Ishikawa (cell line): ENCODE data around the gene PYGO2.

ENCODE experiments used
- CEBPB ChIP-seq: IDR thresholded peaks from 2 replicates; pipeline ENCODE4 v1.6.1; 2012
- CREB1 ChIP-seq: IDR thresholded peaks from 2 replicates; pipeline ENCODE4 v1.6.1; 2012; ENCODE audit warnings: low read depth
- EGR1 ChIP-seq: IDR thresholded peaks from 2 replicates; pipeline ENCODE4 v1.6.1; 2012
- EP300 ChIP-seq: IDR thresholded peaks from 2 replicates; pipeline ENCODE4 v1.6.1; 2012; ENCODE audit warnings: borderline replicate concordance
- FOXM1 ChIP-seq: IDR thresholded peaks from 2 replicates; pipeline ENCODE4 v1.6.1; 2012; ENCODE audit warnings: low read depth, borderline replicate concordance
- NFIC ChIP-seq: IDR thresholded peaks from 2 replicates; pipeline ENCODE4 v1.6.1; 2012
- RAD21 ChIP-seq: IDR thresholded peaks from 2 replicates; pipeline ENCODE4 v1.6.1; 2012; ENCODE audit warnings: low read depth
- REST ChIP-seq: IDR thresholded peaks from 2 replicates; pipeline ENCODE4 v1.6.1; 2012; ENCODE audit warnings: low read depth, mild to moderate bottlenecking
- TAF1 ChIP-seq: IDR thresholded peaks from 2 replicates; pipeline ENCODE4 v1.6.1; 2012; ENCODE audit warnings: low read depth, mild to moderate bottlenecking
- TCF12 ChIP-seq: IDR thresholded peaks from 2 replicates; pipeline ENCODE4 v1.6.1; 2012; ENCODE audit warnings: low read depth
- TEAD4 ChIP-seq: IDR thresholded peaks from 2 replicates; pipeline ENCODE4 v1.6.1; 2012
- YY1 ChIP-seq: IDR thresholded peaks from 2 replicates; pipeline ENCODE4 v1.6.1; 2012; ENCODE audit warnings: low read depth
- ZBTB7A ChIP-seq: IDR thresholded peaks from 2 replicates; pipeline ENCODE4 v1.6.1; 2012; ENCODE audit warnings: low read depth
- TF ChIP-seq, protein P1 (sequence below): IDR thresholded peaks from 2 replicates; pipeline ENCODE4 v1.6.1; 2012
- TF ChIP-seq, protein P2 (sequence below): IDR thresholded peaks from 2 replicates; pipeline ENCODE4 v1.6.1; 2012

PYGO2 gene

GRCh38 chr1:154962156-154962749 lies 671 bp upstream of the PYGO2 start:
- TF ChIP-seq RAD21 (no peak), TCF12 (no peak), TEAD4 (no peak)
- TF ChIP-seq, protein P1, sequence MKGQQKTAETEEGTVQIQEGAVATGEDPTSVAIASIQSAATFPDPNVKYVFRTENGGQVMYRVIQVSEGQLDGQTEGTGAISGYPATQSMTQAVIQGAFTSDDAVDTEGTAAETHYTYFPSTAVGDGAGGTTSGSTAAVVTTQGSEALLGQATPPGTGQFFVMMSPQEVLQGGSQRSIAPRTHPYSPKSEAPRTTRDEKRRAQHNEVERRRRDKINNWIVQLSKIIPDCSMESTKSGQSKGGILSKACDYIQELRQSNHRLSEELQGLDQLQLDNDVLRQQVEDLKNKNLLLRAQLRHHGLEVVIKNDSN: no peak
- TF ChIP-seq, protein P2, sequence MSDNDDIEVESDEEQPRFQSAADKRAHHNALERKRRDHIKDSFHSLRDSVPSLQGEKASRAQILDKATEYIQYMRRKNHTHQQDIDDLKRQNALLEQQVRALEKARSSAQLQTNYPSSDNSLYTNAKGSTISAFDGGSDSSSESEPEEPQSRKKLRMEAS: no peak; the same call in 1 of the 2 replicates

DNA sequence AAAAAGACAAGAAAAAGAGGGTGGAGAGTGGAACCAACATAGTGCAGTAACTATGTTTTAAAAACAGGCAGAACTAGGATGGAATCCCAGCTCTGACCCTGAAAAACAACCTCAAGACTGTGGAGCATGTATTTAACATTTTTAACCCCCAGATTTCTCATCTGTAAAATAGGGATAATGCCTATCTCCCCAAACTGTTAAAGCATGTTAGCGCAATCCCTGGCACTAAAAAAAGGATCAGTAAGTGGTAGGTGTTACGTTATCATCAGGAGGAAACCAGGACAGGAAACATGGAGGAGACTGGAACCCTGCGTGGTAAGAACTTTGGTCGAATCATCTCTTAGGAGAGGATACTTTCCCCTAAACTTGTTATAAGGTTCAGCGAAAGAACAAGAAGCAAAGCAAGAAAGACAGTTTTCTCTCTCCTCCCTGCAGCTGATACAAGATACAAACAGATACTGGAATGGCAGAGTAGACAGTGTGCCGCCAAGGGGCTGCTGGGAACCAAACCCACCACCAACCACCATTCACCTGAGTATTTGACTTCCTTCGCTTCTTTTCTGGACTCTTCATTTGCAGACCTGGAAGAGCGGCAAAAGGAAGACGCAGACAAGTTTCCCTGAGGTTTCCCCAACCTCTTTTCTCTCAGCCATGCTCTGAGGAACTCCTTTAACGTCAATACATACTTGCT lies 991 bp downstream of the PYGO2 start:
- TF ChIP-seq FOXM1: no peak
- no peak for TF ChIP-seq CREB1
- TF ChIP-seq YY1: no peak
- no peak for TF ChIP-seq CEBPB
- TF ChIP-seq TCF12: no peak
- no peak for TF ChIP-seq TEAD4
- TF ChIP-seq REST: no peak
- TF ChIP-seq NFIC: no peak
- TF ChIP-seq RAD21: no peak
- TF ChIP-seq, protein P1: no peak

- no peak for TF ChIP-seq CREB1
- no peak for TF ChIP-seq TCF12
- no peak for TF ChIP-seq ZBTB7A
Measured at GRCh38 chr1:154959426-154959780, 2.2 kb downstream of the PYGO2 start.

DNA sequence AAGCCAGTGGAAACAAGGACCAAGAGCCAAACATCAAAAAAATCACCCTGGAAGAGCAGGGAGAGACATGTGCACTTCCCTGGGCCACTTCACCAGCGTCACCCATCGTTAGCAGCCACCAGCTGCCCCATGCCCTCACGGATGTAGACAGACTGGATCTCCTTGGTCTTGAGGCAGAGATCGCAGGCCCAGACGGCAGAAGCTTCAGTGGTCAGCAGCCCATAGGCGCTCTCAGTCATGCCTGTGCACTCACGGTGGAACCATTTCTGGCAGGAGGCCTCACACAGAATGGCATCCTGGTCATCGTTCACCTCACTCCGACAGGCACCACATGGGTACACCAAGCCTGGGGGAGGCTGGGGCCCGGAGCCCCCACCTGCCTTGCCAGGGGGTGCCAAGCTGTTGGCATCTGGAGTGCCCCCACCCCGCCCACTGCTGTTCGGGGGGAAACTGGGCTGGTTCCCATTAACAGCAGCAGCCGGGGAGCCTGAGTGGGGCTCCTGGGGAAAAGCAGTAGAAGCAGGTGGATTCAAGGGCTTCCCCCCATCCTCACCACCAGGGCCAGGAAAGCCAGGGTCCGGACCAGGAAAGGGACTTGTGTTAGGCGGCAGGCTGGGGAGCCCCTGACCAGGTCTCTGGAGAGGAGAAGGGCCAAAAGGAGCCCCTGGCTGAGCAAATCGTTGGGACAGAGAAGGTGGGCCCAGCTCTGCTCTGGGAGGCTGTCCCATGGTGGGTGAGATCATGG lies 2.7 kb downstream of the PYGO2 start:
- TF ChIP-seq RAD21: no peak
- no peak for TF ChIP-seq TEAD4
- no peak for TF ChIP-seq EP300
- TF ChIP-seq TAF1: no peak
- TF ChIP-seq, protein P1: no peak
- TF ChIP-seq NFIC: no peak
- TF ChIP-seq REST: no peak
- TF ChIP-seq CREB1: no peak
- no peak for TF ChIP-seq YY1

DNA sequence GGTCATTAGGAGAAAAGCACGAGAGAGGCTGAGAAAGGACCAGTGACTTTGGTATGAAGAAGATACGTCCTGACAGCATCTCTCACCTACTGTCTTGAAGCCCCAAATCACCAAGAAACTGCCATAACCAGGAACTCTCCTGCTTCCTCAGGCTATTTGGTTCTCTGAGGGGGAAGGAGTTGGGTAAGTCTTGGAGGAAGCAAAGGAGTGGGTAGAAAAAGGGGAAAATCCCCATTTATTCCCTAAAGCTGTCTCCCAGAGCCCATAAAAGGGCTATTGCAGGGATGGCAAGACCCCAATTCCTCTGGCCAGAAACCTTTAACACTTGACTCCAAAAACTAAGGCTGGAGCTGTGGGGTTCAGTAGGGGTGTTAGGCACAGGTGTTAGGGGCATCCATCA lies 3.5 kb downstream of the PYGO2 start:
- TF ChIP-seq YY1 (no peak), EGR1 (no peak), CEBPB (no peak), ZBTB7A (no peak), REST (no peak), CREB1 (no peak), EP300 (no peak), FOXM1 (no peak), TAF1 (no peak), NFIC (no peak)
